Uterus (tissue), 4 donors: ENCODE measurements around the gene KRT2. TPM values are rescaled to one million over a fixed set of nuclear protein-coding genes. Genes with fewer than 3 reads are reported as not detected.

Experiments
- DNase-seq, 2 donors: peaks; one replicate each; pipeline ENCODE4 v3.0.0-alpha.2; 2019 to 2020
- H3K27ac ChIP-seq, 2 donors: fragments of 200-600 bp; sonication (generic); 1 replicate in 1 of 2; 2 replicates in 1 of 2; pipeline ENCODE4 v1.5.1; 2016 to 2018
- H3K27me3 ChIP-seq, 2 donors: fragments of 200-600 bp; sonication (generic); one replicate each; pipeline ENCODE4 v1.5.1; 2018 to 2019; ENCODE audit warnings: control low read depth in 1 of 2
- H3K36me3 ChIP-seq, 2 donors: fragments of 200-600 bp; sonication (generic); one replicate each; pipeline ENCODE4 v1.5.1; 2019; ENCODE audit warnings: control low read depth in 1 of 2
- H3K4me1 ChIP-seq, 2 donors: fragments of 200-600 bp; sonication (generic); one replicate each; pipeline ENCODE4 v1.5.1; 2018 to 2019; ENCODE audit warnings: control low read depth in 1 of 2
- H3K4me3 ChIP-seq, 2 donors: fragments of 200-600 bp; sonication (generic); 1 replicate in 1 of 2; 2 replicates in 1 of 2; pipeline ENCODE4 v1.5.1; 2018 to 2019; ENCODE audit warnings: mild to moderate bottlenecking in 1 of 2
- H3K9me3 ChIP-seq, 2 donors: fragments of 200-600 bp; sonication (generic); one replicate each; pipeline ENCODE4 v1.5.1; 2019; ENCODE audit warnings: control low read depth in 1 of 2
- POLR2A ChIP-seq, 2 donors: fragments of 450-650 bp; IDR thresholded peaks; one replicate each; pipeline ENCODE4 v1.6.1; 2016; ENCODE audit warnings: antibody characterized with exemption in 2 of 2, mild to moderate bottlenecking in 1 of 2, moderate library complexity in 1 of 2
- intact Hi-C: fragments of 100-400 bp; cut with DNase I; formaldehyde crosslinking; loops from one replicate; pipeline ENCODE4 v1.15.1; 2023; ENCODE audit warnings: low total_unique reads
- total RNA-seq, 4 donors: library from RNA; depleted of rRNA in 3 of 4; stranded (reverse); fragments of >200 nt in 3 of 4; gene quantifications; one replicate each; pipeline versions ENCODE4 v1.1.0 to v1.2.4, GENCODE V29; 2014 to 2023
- TF ChIP-seq, protein P1 (sequence below), 4 experiments: fragments of 200-600 bp in 2 of 4; fragments of 450-650 bp in 2 of 4; sonication (generic) in 2 of 4; IDR thresholded peaks; one replicate each; pipeline ENCODE4 v1.5.1; 2016 to 2019; ENCODE audit warnings: antibody characterized with exemption in 4 of 4, mild to moderate bottlenecking in 2 of 4, moderate library complexity in 1 of 4
- donor health status: DM: yes; HTN: yes; CAD: no.

Gene KRT2
- total RNA-seq, 4 donors from 2014 or later, result not detected

DNA sequence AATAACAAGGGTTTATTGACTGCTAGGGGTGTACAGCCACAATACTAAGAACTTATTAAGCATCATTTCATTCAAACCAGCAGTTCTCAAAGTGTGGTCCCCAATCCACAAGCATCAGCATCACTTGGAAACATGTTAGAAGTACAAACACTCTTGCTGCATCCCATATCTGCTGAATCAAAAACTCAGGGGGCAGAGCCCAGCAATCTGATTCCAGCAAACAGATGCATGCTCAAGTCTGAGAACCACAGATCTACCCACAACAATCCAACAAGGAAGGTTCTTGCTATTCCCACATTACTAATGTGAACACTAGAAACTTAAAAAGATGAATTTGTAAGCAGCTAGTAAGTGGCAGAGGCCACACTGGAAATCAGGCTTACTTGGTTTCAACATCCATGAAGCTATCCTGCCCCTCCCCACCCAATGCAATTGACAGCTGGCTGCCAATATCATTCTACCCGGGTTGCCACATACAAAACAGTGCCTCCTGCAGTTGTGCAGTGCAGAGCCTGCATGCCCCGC, 45.1 kb upstream of the KRT2 start:
- H3K4me1 ChIP-seq, result no peaks in the 10 kb centered on the region
- no peaks in the 10 kb centered on the region for H3K27me3 ChIP-seq
- H3K9me3 ChIP-seq, result no peaks in the 10 kb centered on the region
- no peak overlapping the region for H3K4me3 ChIP-seq
- no peaks in the 10 kb centered on the region for H3K36me3 ChIP-seq
- no peak for TF ChIP-seq POLR2A (IDR thresholded peaks at IDR 0.05)
- TF ChIP-seq, protein P1, sequence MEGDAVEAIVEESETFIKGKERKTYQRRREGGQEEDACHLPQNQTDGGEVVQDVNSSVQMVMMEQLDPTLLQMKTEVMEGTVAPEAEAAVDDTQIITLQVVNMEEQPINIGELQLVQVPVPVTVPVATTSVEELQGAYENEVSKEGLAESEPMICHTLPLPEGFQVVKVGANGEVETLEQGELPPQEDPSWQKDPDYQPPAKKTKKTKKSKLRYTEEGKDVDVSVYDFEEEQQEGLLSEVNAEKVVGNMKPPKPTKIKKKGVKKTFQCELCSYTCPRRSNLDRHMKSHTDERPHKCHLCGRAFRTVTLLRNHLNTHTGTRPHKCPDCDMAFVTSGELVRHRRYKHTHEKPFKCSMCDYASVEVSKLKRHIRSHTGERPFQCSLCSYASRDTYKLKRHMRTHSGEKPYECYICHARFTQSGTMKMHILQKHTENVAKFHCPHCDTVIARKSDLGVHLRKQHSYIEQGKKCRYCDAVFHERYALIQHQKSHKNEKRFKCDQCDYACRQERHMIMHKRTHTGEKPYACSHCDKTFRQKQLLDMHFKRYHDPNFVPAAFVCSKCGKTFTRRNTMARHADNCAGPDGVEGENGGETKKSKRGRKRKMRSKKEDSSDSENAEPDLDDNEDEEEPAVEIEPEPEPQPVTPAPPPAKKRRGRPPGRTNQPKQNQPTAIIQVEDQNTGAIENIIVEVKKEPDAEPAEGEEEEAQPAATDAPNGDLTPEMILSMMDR (IDR thresholded peaks at IDR 0.05), result no peak
- no peak for DNase-seq
- intact Hi-C loops, result no loop called here
- no peak overlapping the region for H3K27ac ChIP-seq

DNA sequence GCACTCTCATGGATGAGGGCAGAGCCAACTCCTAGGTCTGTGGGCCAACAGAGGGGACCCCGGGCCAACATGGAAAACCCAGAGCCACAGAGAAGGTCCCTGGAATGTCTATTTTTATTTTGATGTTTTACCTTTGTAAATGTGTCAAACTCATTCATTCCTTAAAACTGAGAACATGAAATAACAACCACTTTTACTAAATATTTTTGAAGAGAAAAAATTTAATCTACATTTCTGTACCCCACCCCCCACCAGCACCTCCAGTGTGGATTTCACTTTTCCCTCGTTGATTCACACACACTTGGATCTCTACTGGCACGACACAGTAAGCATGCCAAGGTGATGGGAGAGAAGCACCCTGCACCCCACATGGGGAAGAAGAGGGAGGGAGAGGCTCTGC, 44.6 kb upstream of the KRT2 start:
- no peak for DNase-seq
- Histone ChIP-seq H3K9me3 (no peaks in the 10 kb centered on the region), H3K4me1 (no peaks in the 10 kb centered on the region), H3K4me3 (no peak overlapping the region), H3K36me3 (no peaks in the 10 kb centered on the region), H3K27ac (no peak overlapping the region), H3K27me3 (no peaks in the 10 kb centered on the region)
- intact Hi-C loops, result no loop called here
- no peak for TF ChIP-seq POLR2A (IDR thresholded peaks at IDR 0.05)
- TF ChIP-seq, protein P1 (IDR thresholded peaks at IDR 0.05), result no peak

DNA sequence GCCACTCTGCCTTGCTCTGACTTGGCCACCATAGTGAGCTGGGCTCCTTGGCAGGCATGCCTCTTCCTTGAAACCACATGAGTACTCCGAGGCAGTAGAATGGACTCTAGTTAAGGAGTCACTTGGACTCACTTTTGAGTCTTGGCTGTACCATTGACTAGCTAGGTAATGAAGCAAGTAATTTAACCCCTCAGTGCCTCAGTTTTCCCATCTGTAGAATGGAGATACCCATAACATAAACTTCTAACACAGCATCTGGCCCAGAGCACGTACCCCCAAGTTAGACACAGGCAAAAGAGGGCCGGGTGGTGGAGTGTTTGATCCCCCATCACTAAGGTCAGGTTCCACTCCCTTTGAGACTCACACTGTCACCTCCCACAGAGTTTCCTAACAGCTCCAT, 43.0 kb upstream of the KRT2 start:
- Histone ChIP-seq H3K36me3 (no peaks in the 10 kb centered on the region), H3K4me1 (no peaks in the 10 kb centered on the region), H3K9me3 (no peaks in the 10 kb centered on the region), H3K27ac (no peak overlapping the region), H3K27me3 (no peaks in the 10 kb centered on the region), H3K4me3 (no peak overlapping the region)
- TF ChIP-seq, protein P1 (IDR thresholded peaks at IDR 0.05), result no peak
- TF ChIP-seq POLR2A (IDR thresholded peaks at IDR 0.05), result no peak
- intact Hi-C loops, result no loop called here
- DNase-seq, result no peak

DNA sequence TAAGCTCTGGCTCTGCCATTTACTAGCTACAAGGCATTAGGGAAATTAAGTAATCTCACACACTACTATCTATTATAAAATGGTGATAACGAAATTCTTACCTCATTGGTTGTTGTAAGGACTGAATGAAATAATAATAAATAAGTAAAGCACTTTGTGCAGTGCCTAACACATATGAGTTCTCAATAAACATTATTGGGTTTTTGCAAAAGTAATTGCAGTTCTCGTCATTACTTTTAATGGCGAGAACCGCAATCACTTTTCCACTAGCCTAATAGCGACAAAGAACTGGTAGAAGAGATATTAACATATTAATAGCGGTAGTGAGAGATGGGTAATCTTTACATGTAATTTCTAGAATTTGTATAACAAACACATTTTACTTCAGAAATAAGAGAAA, 42.1 kb upstream of the KRT2 start:
- intact Hi-C loops, result no loop called here
- H3K9me3 ChIP-seq, result no peaks in the 10 kb centered on the region
- no peaks in the 10 kb centered on the region for H3K36me3 ChIP-seq
- no peak overlapping the region for H3K4me3 ChIP-seq
- H3K27ac ChIP-seq, result no peak overlapping the region
- DNase-seq, result no peak
- no peaks in the 10 kb centered on the region for H3K4me1 ChIP-seq
- H3K27me3 ChIP-seq, result no peaks in the 10 kb centered on the region
- TF ChIP-seq, protein P1 (IDR thresholded peaks at IDR 0.05), result no peak
- TF ChIP-seq POLR2A (IDR thresholded peaks at IDR 0.05), result no peak

DNA sequence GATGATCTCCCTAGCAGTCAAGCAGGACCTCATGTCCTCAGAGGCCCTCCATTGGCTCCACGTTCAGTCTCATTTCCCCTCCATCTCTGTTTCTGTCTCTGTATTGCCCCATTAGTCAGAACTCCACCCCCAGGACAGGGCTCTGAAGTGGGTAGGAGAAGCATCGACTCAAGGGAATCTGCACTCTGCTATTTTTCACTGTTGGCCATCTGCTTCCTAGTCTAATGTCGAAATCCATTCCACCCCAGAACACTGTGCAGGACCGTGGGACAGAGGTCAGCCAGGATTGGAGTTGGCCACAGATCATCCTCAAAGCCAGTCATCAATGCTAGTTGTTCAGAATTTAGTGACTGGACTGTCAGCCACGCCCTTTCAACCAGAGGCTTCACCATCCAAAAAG, 41.2 kb upstream of the KRT2 start:
- intact Hi-C loops, result no loop called here
- H3K27ac ChIP-seq, result no peak overlapping the region
- H3K36me3 ChIP-seq, result no peaks in the 10 kb centered on the region
- no peaks in the 10 kb centered on the region for H3K27me3 ChIP-seq
- no peak for TF ChIP-seq POLR2A (IDR thresholded peaks at IDR 0.05)
- TF ChIP-seq, protein P1 (IDR thresholded peaks at IDR 0.05), result no peak
- H3K4me1 ChIP-seq, result no peaks in the 10 kb centered on the region
- H3K9me3 ChIP-seq, result no peaks in the 10 kb centered on the region
- no peak overlapping the region for H3K4me3 ChIP-seq
- DNase-seq, result no peak
